Ramos (cell line): ENCODE measurements around the gene SH2D1B.

Source experiments
- in situ Hi-C: fragments of 300-500 bp; cut with MboI; formaldehyde crosslinking; loops from one replicate; pipeline ENCODE4 v1.14.3; 2022; ENCODE audit warnings: low sequenced_read_pairs; ENCODE audit not compliant: unreplicated experiment

The SH2D1B gene

GRCh38 chr1:162383516-162383915 is 28.4 kb downstream of the SH2D1B start:
- in situ Hi-C loops: no loop called here

DNA sequence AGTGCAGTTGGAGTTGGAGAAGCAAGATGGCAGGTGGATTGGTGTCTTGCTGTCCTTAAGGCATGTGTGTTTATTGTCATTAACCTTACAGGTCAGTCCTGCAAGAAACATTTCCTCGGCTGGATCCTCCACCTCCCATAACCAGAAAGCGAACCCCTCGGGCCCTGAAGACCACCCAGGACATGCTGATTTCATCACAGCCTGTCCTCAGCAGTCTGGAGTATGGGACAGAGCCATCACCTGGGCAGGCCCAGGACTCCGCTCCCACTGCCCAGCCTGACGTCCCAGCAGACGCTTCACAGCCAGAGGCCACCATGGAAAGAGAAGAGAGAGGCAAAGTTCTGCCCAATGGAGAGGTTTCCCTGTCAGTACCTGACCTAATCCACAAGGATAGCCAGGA is 28.8 kb downstream of the SH2D1B start:
- in situ Hi-C loops: no loop called here

DNA sequence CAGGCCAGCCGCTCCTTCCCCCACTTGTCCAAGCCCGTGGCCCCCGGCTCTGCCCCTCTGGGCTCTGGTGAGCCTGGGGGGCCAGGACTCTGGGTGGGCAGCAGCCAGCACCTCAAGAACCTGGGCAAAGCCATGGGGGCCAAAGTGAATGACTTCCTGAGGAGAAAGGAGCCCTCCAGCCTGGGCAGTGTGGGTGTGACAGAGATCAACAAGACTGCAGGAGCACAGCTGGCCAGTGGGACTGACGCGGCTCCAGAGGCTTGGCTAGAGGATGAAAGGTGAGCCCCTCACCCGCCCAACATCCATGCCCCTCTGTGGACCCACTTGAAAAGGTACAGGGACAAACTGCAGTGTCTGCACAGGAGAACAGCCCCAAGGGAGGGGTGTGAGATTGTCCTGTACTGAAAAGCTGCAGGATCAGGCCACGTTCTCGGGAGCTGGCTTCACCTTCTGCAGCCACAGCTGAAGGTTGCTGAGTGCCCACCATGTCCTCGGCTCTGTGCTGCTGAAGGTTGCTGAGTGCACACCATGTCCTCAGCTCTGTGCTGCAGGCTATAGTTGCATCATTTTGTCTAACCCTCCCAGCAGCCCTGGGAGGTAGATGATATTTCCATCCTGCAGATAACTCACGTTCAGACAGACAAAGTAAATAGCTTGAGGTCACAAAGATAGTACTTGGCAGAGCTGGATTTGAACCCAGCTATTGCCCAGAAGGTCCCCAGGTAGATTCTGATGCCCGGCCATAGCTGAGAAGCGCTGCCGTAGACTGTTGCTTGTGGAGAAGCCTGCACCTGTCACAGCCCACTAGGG is 29.8 kb downstream of the SH2D1B start:
- in situ Hi-C loops: no loop called here

DNA sequence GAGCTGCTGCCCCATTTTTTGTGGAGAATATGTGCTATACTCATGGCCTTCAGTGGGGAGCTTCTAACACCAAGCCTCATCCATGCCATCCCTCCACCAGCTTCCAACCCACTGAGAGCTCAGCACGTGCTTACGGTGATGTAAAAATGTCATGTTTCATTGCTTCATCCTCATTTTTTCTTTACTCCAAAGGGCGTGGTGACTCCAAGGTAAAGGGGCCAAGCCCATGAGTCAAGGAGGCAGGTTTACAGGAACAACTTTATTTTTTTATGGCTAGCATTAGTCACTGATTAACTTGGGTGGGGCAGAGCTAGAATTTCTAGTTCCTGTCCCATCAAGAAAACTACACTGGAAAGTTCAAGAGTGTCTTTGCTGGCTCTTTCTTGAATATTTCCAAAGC is 30.6 kb downstream of the SH2D1B start, which contains the start of gene C1orf226:
TSS of gene C1orf226 (plus strand) at position 346 of the 400 bp plus-strand sequence. CDS start 174 bp downstream, outside the sequence.
- in situ Hi-C loops: no loop called here

DNA sequence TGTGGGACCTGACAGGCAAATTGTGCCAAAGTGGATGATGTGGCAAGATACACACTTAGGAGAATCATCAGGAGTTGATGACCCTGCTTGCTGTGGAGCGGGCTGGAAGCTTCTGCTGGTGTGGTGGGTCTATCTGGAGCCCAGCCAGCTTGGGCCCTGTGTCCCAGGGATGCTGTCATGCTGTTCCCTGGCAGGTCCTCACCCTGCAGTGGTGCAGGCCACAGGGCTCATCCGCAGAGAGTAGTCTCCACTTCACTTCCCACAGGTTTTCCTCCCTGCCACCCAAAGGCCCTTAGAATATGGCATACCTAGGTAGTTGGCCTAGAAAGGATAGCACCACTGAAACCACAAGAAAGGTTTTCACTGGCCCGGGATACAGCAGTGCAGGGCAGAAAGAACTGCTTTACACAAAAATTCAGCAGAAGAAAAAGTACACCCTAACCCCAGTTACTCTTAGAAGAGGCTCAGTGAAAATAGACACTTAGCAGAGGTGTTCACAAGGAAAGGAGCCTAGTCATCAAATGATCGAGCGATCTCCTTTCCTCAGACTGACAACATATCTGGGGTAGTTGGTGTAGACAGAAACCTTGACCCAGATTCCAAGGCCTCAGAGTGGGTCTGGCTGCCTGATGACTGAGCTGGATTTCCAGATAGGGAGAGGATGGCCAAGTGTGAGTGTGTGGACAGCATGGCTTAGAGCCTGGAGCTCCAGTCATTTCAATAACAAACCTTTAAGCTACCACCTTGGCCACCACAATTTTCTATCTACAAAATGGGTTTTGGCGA is 31.7 kb downstream of the SH2D1B start:
- in situ Hi-C loops: no loop called here

GRCh38 chr1:162376691-162377090 is 35.2 kb downstream of the SH2D1B start, which contains the start of gene SPATA46:
Gene SPATA46, minus strand, starts transcription at chr1:162376854. Its CDS starts 64 bp downstream, at chr1:162376790.
- in situ Hi-C loops: no loop called here

- in situ Hi-C loops: no loop called here
Observed at GRCh38 chr1:162375463-162375862, 36.5 kb downstream of the SH2D1B start.

- in situ Hi-C loops: no loop called here
Observed at GRCh38 chr1:162374406-162374805, 37.5 kb downstream of the SH2D1B start.

DNA sequence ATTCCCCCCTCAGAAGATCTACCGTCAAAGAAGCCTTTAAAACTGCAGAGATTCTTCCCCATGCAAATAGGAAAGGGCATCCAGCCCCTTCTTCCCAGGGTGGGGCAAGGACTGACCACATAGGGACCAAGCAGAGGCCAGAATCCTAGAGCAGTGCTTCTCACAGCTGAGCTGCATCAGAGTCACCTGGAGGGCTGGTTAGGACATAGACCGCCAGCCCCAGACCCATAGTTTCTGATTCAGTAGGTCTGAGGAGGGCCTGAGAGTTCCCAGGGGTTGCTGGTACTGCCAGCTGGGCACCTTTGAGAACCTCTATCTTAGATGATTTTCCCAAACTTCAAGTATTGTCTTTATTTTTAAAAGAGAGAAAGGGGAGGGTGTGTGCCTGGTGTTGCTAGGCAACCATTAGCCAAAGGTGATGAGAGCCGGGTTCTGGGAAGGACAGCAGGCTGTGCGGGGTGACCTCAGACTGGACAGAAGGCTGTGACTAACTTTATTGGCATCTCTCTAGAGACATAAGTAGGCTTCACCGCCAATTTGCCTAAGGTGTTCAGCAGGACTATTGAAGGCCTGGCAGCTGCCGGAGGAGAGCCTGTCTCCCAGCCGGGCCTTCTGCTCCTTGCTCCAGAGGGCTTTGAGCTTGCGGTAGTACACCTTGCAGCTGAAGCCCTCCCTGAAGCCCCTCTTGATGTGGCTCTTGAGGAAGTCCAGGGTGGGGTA is 38.2 kb downstream of the SH2D1B start:
- in situ Hi-C loops: no loop called here

- in situ Hi-C loops: no loop called here
Observed at GRCh38 chr1:162373072-162373427, 38.9 kb downstream of the SH2D1B start.

- in situ Hi-C loops: no loop called here
Observed at GRCh38 chr1:162372159-162373071, 39.5 kb downstream of the SH2D1B start.

DNA sequence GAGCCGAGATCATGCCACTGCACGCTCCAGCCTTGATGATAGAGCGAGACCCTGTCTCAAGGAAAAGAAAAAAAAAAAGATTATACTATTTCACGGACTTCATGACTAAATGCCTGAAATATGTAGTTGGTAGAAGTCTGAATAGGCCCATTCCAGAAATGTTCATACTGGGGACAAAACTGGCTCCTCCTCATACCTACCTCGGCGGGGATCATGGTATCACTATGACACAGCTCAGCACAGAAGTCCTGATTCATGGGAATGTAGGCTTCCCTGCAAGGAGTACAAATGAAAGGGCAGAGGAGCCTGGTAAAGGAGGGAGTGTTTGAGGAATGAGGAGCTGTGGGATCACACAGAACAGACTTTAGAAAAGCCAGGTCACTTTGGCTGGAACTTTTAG is 40.3 kb downstream of the SH2D1B start:
- in situ Hi-C loops: no loop called here

DNA sequence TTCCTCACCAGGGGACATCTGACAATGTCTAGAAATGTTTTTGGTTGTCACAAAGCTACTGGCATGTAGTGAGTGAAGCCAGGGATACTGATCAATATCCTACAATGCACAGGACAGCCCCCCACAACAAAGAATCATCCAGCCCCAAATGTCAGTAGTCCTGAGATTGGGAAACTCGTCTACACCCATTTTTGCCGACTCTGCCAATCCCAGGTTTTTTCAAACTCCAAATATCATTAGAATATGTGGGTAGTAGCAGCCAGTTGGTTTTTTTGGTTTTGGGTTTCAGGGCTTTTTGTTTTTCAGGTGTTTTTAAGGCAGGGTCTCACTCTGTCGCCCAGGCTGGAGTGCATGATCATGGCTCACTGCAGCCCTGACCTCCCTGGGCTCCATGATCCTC is 41.2 kb downstream of the SH2D1B start:
- in situ Hi-C loops: no loop called here

GRCh38 chr1:162370161-162370560 is 41.8 kb downstream of the SH2D1B start:
- in situ Hi-C loops: no loop called here

GRCh38 chr1:162369571-162369970 is 42.4 kb downstream of the SH2D1B start:
- in situ Hi-C loops: no loop called here

GRCh38 chr1:162368451-162368850 is 43.5 kb downstream of the SH2D1B start:
- in situ Hi-C loops: no loop called here

DNA sequence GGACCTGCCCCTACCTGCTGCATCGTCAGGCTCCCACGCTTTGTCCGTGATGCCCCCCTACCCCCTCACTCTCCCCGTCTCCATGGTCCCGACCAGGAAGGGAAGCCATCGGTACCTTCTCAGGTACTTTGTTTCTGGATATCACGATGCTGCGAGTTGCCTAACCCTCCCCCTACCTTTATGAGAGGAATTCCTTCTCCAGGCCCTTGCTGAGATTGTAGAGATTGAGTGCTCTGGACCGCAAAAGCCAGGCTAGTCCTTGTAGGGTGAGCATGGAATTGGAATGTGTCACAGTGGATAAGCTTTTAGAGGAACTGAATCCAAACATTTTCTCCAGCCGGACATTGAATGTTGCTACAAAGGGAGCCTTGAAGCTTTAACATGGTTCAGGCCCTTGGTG is 44.2 kb downstream of the SH2D1B start:
- in situ Hi-C loops: no loop called here

DNA sequence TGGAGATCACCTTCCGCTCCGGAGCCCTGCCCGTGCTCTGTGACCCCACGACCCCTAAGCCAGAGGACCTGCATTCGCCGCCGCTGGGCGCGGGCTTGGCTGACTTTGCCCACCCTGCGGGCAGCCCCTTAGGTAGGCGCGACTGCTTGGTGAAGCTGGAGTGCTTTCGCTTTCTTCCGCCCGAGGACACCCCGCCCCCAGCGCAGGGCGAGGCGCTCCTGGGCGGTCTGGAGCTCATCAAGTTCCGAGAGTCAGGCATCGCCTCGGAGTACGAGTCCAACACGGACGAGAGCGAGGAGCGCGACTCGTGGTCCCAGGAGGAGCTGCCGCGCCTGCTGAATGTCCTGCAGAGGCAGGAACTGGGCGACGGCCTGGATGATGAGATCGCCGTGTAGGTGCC is 44.9 kb downstream of the SH2D1B start:
- in situ Hi-C loops: no loop called here

- in situ Hi-C loops: no loop called here
Observed at GRCh38 chr1:162366671-162367070, 45.3 kb downstream of the SH2D1B start.

GRCh38 chr1:162366149-162366548 is 45.8 kb downstream of the SH2D1B start:
- in situ Hi-C loops: no loop called here
